Naive B cell (primary cell): Measurements from ENCODE around the gene USP2. TPM values are rescaled to one million over a fixed set of nuclear protein-coding genes. Genes with fewer than 3 reads are reported as not detected.
A peak's percentile ranks its signal among the peaks of the same experiment; 100 is the strongest.

Experiments used
- ATAC-seq, 2 donors: fragments of 150-1000 bp; cut with Tn5 transposase; 2 replicates each; pipeline ENCODE4 v1.10.0; 2021; ENCODE audit warnings: low read depth in 2 of 2, mild to moderate bottlenecking in 2 of 2, moderate library complexity in 2 of 2
- DNase-seq: peaks from one replicate; pipeline ENCODE4 v3.0.0; 2022
- H3K27ac Mint-ChIP-seq, 6 donors: one replicate each; pipeline ENCODE4 v1.8.0; 2020 to 2022; ENCODE audit warnings: mild to moderate bottlenecking in 6 of 6, mixed read lengths in 6 of 6, moderate library complexity in 5 of 6, inconsistent platforms in 2 of 6
- H3K27me3 Mint-ChIP-seq, 3 donors: one replicate each; pipeline ENCODE4 v1.8.0; 2021 to 2022; ENCODE audit warnings: mixed read lengths in 3 of 3, mild to moderate bottlenecking in 1 of 3
- H3K36me3 Mint-ChIP-seq, 2 donors: one replicate each; pipeline ENCODE4 v1.8.0; 2020 to 2022; ENCODE audit warnings: mixed read lengths in 2 of 2, inconsistent platforms in 1 of 2, mild to moderate bottlenecking in 1 of 2
- H3K4me1 Mint-ChIP-seq, 3 donors: one replicate each; pipeline ENCODE4 v1.8.0; 2020 to 2022; ENCODE audit warnings: mixed read lengths in 3 of 3, inconsistent platforms in 1 of 3, mild to moderate bottlenecking in 1 of 3, moderate library complexity in 1 of 3
- H3K4me3 Mint-ChIP-seq, 8 donors: one replicate each; pipeline ENCODE4 v1.8.0; 2020 to 2022; ENCODE audit warnings: mild to moderate bottlenecking in 8 of 8, mixed read lengths in 8 of 8, moderate library complexity in 8 of 8, inconsistent platforms in 2 of 8
- H3K9me3 Mint-ChIP-seq, 7 donors: one replicate each; pipeline ENCODE4 v1.8.0; 2020 to 2022; ENCODE audit warnings: mixed read lengths in 7 of 7, mild to moderate bottlenecking in 5 of 7, inconsistent platforms in 2 of 7, moderate library complexity in 1 of 7
- polyA plus RNA-seq, 6 donors: library from polyadenylated mRNA; unstranded; fragments of 300-500 nt; fragmentation: Illumina TruSeq; gene quantifications; one replicate each; pipeline ENCODE4 v1.2.3, GENCODE V29; 2021; ENCODE audit warnings: low read depth in 6 of 6

Gene USP2
- polyA plus RNA-seq, 6 donors from 2014 or later = not detected

GRCh38 chr11:119337581-119338317 is 43.7 kb downstream of the USP2 start:
- H3K27ac Mint-ChIP-seq = peak overlapping the region in 2 of 6 donors; percentile 72 to 83

GRCh38 chr11:119336744-119337469 is 44.6 kb downstream of the USP2 start:
- Mint-ChIP-seq H3K9me3 (no peaks in the 10 kb centered on the region), H3K4me3 (peak overlapping the region; percentile 39 to 98 (median 82)), H3K27ac (peak overlapping the region in 1 of 6 donors; percentile 69), H3K4me1 (peaks cover 35 to 76% (median 69%) of the 10 kb centered on the region in 3 donors), H3K27me3 (peaks cover 19 to 25% (median 23%) of the 10 kb centered on the region in 3 donors), H3K36me3 (peaks cover 0 to 16% of the 10 kb centered on the region in 2 donors)
- no peak for ATAC-seq
- DNase-seq = no peak

More at GRCh38 chr11:119337581-119338317, 43.7 kb downstream of the USP2 start:
- H3K4me3 Mint-ChIP-seq = peak overlapping the region in 5 of 8 donors; percentile 47 to 95 (median 59)
- H3K4me1 Mint-ChIP-seq = peaks cover 33 to 74% (median 72%) of the 10 kb centered on the region in 3 donors
- ATAC-seq (no peak), DNase-seq (no peak)
- no peaks in the 10 kb centered on the region for H3K9me3 Mint-ChIP-seq
- H3K27me3 Mint-ChIP-seq = peaks cover 21 to 34% (median 28%) of the 10 kb centered on the region in 3 donors
- H3K36me3 Mint-ChIP-seq = peaks cover 0 to 16% of the 10 kb centered on the region in 2 donors

- no peak for ATAC-seq
- H3K4me1 Mint-ChIP-seq = peaks cover 29 to 66% (median 60%) of the 10 kb centered on the region in 3 donors
- H3K4me3 Mint-ChIP-seq = peak overlapping the region; percentile 93 to 100 (median 97)
- peak overlapping the region in 3 of 6 donors; percentile 14 to 98 (median 69) for H3K27ac Mint-ChIP-seq
- peaks cover 12 to 17% (median 13%) of the 10 kb centered on the region in 3 donors for H3K27me3 Mint-ChIP-seq
- DNase-seq = no peak
- peaks cover 0 to 16% of the 10 kb centered on the region in 2 donors for H3K36me3 Mint-ChIP-seq
- H3K9me3 Mint-ChIP-seq = no peaks in the 10 kb centered on the region
Observed at GRCh38 chr11:119335655-119336543, 45.6 kb downstream of the USP2 start.

GRCh38 chr11:119335091-119335654 is 46.3 kb downstream of the USP2 start:
- peak overlapping the region in 4 of 6 donors; percentile 96 to 99 (median 98) for H3K27ac Mint-ChIP-seq
- DNase-seq (no peak), ATAC-seq (no peak)
- H3K36me3 Mint-ChIP-seq = peaks cover 0 to 16% of the 10 kb centered on the region in 2 donors
- peaks cover 27 to 62% (median 56%) of the 10 kb centered on the region in 3 donors for H3K4me1 Mint-ChIP-seq
- H3K9me3 Mint-ChIP-seq = no peaks in the 10 kb centered on the region
- peaks cover 10 to 17% (median 11%) of the 10 kb centered on the region in 3 donors for H3K27me3 Mint-ChIP-seq
- H3K4me3 Mint-ChIP-seq = peak overlapping the region; percentile 93 to 100 (median 97)

- H3K4me3 Mint-ChIP-seq = peak within 1 kb of the TSS; percentile 93 to 100 (median 97)
- H3K36me3 Mint-ChIP-seq = peaks cover 0 to 14% of the 10 kb centered on the region in 2 donors
- H3K27me3 Mint-ChIP-seq = peaks cover 8 to 15% (median 13%) of the 10 kb centered on the region in 3 donors
- ATAC-seq (peak; percentile 96 to 97), DNase-seq (peak; percentile 93)
- peaks cover 26 to 60% (median 55%) of the 10 kb centered on the region in 3 donors for H3K4me1 Mint-ChIP-seq
- peak within 1 kb of the TSS; percentile 94 to 99 (median 97) for H3K27ac Mint-ChIP-seq
- H3K9me3 Mint-ChIP-seq = no peaks in the 10 kb centered on the region
Observed at GRCh38 chr11:119334174-119334930, 47.1 kb downstream of the USP2 start, which contains the start of gene RNF26. RNF26 (plus strand) TSS chr11:119334527; CDS start chr11:119335123, 596 bp downstream.

GRCh38 chr11:119332111-119332765 is 49.3 kb downstream of the USP2 start:
- H3K27ac Mint-ChIP-seq = peak overlapping the region in 2 of 6 donors; percentile 15 to 45
- no peaks in the 10 kb centered on the region for H3K9me3 Mint-ChIP-seq
- ATAC-seq (no peak), DNase-seq (no peak)
- H3K4me1 Mint-ChIP-seq = peaks cover 23 to 41% (median 40%) of the 10 kb centered on the region in 3 donors
- peaks cover 0 to 5% of the 10 kb centered on the region in 2 donors for H3K36me3 Mint-ChIP-seq
- H3K27me3 Mint-ChIP-seq = peaks cover 0 to 8% (median 5%) of the 10 kb centered on the region in 3 donors
- H3K4me3 Mint-ChIP-seq = peak overlapping the region in 6 of 8 donors; percentile 37 to 99 (median 94)

GRCh38 chr11:119330237-119330636 is 51.3 kb downstream of the USP2 start:
- H3K27ac Mint-ChIP-seq = peak overlapping the region in 1 of 6 donors; percentile 21
- peaks cover 16 to 23% (median 20%) of the 10 kb centered on the region in 3 donors for H3K4me1 Mint-ChIP-seq
- H3K9me3 Mint-ChIP-seq = no peaks in the 10 kb centered on the region
- peaks cover 0 to 5% of the 10 kb centered on the region in 2 donors for H3K36me3 Mint-ChIP-seq
- ATAC-seq (no peak), DNase-seq (no peak)
- no peak overlapping the region for H3K4me3 Mint-ChIP-seq
- peaks cover 0 to 8% (median 5%) of the 10 kb centered on the region in 3 donors for H3K27me3 Mint-ChIP-seq

- no peak overlapping the region for H3K4me3 Mint-ChIP-seq
Observed at GRCh38 chr11:119329320-119329719, 52.2 kb downstream of the USP2 start.

GRCh38 chr11:119324189-119324588 is 57.3 kb downstream of the USP2 start:
- no peaks in the 10 kb centered on the region for H3K9me3 Mint-ChIP-seq
- DNase-seq = no peak
- H3K27me3 Mint-ChIP-seq = peaks cover 2 to 18% (median 16%) of the 10 kb centered on the region in 3 donors
- peaks cover 21 to 33% (median 26%) of the 10 kb centered on the region in 3 donors for H3K4me1 Mint-ChIP-seq
- H3K4me3 Mint-ChIP-seq = no peak overlapping the region
- H3K27ac Mint-ChIP-seq = no peak overlapping the region
- H3K36me3 Mint-ChIP-seq = no peaks in the 10 kb centered on the region
- no peak for ATAC-seq

More at GRCh38 chr11:119329320-119329719, 52.2 kb downstream of the USP2 start:
- peaks cover 10 to 15% (median 13%) of the 10 kb centered on the region in 3 donors for H3K4me1 Mint-ChIP-seq
- no peak overlapping the region for H3K27ac Mint-ChIP-seq
- no peaks in the 10 kb centered on the region for H3K9me3 Mint-ChIP-seq
- ATAC-seq = no peak
- H3K27me3 Mint-ChIP-seq = peaks cover 0 to 8% (median 5%) of the 10 kb centered on the region in 3 donors
- H3K36me3 Mint-ChIP-seq = no peaks in the 10 kb centered on the region
- no peak for DNase-seq

GRCh38 chr11:119323532-119324033 is 57.9 kb downstream of the USP2 start:
- Mint-ChIP-seq H3K27me3 (peaks cover 2 to 25% (median 22%) of the 10 kb centered on the region in 3 donors), H3K4me1 (peaks cover 21 to 39% (median 30%) of the 10 kb centered on the region in 3 donors), H3K9me3 (no peaks in the 10 kb centered on the region), H3K27ac (peak overlapping the region in 1 of 6 donors; percentile 22), H3K36me3 (no peaks in the 10 kb centered on the region), H3K4me3 (peak overlapping the region in 4 of 8 donors; percentile 3 to 69 (median 18))
- peak in 1 of 2 donors; percentile 15 for ATAC-seq
- peak; percentile 61 for DNase-seq

GRCh38 chr11:119322921-119323531 is 58.5 kb downstream of the USP2 start:
- Mint-ChIP-seq H3K36me3 (no peaks in the 10 kb centered on the region), H3K9me3 (no peaks in the 10 kb centered on the region), H3K4me1 (peaks cover 21 to 39% (median 30%) of the 10 kb centered on the region in 3 donors), H3K27ac (no peak overlapping the region), H3K4me3 (peak overlapping the region in 3 of 8 donors; percentile 3 to 55 (median 15)), H3K27me3 (peaks cover 5 to 27% (median 23%) of the 10 kb centered on the region in 3 donors)
- ATAC-seq (no peak), DNase-seq (no peak)
